ENCODE measurements around the gene CCDC157. TPM values are rescaled to one million over a fixed set of nuclear protein-coding genes. Genes with fewer than 3 reads are reported as not detected.

Gene CCDC157
- total and polyA plus RNA-seq, 4 donors = 0.53 to 1.4 (median 0.98) TPM

DNA sequence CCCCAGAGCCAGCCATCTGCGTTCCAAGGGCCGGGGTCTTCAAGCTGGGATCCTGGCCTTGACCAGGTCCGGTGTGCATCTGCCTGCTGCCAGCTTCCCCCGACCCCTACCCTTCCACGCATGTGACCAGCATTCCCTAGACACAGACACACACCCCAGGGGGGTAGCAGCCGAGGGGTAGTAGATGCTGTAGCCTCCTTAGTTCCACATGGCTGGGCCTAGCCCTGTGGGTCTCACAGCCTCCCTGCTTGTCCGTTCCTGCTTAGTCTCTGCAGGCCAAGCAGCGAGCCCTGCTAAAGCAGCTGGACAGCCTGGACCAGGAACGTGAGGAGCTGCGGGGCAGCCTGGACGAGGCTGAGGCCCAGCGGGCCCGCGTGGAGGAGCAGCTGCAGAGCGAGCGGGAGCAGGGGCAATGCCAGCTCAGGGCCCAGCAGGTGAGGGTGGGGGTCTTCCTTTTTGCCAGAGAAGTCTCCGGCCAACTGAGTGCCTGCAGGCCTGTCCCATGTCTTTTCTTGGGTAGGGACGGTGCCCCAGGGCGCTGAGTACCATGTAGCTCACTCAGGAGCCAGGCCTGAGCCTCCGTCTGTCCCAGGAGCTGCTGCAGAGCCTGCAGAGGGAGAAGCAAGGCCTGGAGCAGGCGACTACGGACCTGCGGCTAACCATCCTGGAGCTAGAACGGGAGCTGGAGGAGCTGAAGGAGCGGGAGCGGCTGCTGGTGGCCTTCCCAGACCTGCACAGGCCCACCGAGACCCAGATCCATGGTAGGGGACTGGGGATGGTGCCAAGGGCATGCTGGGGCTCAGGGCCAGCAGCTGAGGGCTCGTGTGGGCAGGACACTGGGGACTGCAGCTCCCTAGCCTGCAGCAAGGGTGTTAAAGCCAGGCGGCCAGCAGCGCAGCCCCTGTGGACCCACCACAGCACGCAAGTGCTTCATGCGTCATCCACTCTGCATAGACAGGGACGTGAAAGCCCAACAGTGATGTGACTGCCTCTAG, 16.8 kb downstream of the CCDC157 start:
- no peak for DNase-seq (ENCODE audit: low spot score)
- Histone ChIP-seq H3K4me3 (ENCODE audit: low read depth in 1 of 3, low read length in 3 of 3) (no peak overlapping the region), H3K9me3 (ENCODE audit: control insufficient read depth in 4 of 4, low read length in 3 of 4) (no peaks in the 10 kb centered on the region), H3K27me3 (ENCODE audit: control insufficient read depth in 4 of 4, insufficient read depth in 4 of 4, low read length in 3 of 4) (no peaks in the 10 kb centered on the region), H3K36me3 (ENCODE audit: control insufficient read depth in 4 of 4, insufficient read depth in 3 of 4, low read depth in 1 of 4, low read length in 3 of 4) (peaks cover 0 to 7% (median 2%) of the 10 kb centered on the region in 4 donors), H3K9ac (ENCODE audit: low read depth in 1 of 2, low read length in 2 of 2) (no peak overlapping the region), H3K27ac (ENCODE audit: low read depth in 1 of 2, low read length in 2 of 2) (no peak overlapping the region), H3K4me1 (ENCODE audit: control insufficient read depth in 4 of 4, insufficient read depth in 4 of 4, low read length in 3 of 4) (no peaks in the 10 kb centered on the region)
- WGBS = 92% methylated on average over 33 of the region's 33 CpGs
- TF ChIP-seq MAX (IDR thresholded peaks at IDR 0.05) (no peak), NR2F2 (IDR thresholded peaks at IDR 0.05) (no peak), RAD21 (IDR thresholded peaks at IDR 0.05) (no peak), HNF4A (conservative IDR thresholded peaks at IDR 0.05) (no peak), FOXA1 (IDR thresholded peaks at IDR 0.05) (no peak), ATF3 (IDR thresholded peaks at IDR 0.05) (no peak), CTCF (IDR thresholded peaks at IDR 0.05; ENCODE audit: low read depth, low read length, missing input control) (no peak), HNF4G (IDR thresholded peaks at IDR 0.05) (no peak), RXRA (IDR thresholded peaks at IDR 0.05) (no peak), JUND (IDR thresholded peaks at IDR 0.05) (no peak), SP1 (IDR thresholded peaks at IDR 0.05) (no peak), YY1 (IDR thresholded peaks at IDR 0.05) (no peak)
- TF ChIP-seq, protein P1, sequence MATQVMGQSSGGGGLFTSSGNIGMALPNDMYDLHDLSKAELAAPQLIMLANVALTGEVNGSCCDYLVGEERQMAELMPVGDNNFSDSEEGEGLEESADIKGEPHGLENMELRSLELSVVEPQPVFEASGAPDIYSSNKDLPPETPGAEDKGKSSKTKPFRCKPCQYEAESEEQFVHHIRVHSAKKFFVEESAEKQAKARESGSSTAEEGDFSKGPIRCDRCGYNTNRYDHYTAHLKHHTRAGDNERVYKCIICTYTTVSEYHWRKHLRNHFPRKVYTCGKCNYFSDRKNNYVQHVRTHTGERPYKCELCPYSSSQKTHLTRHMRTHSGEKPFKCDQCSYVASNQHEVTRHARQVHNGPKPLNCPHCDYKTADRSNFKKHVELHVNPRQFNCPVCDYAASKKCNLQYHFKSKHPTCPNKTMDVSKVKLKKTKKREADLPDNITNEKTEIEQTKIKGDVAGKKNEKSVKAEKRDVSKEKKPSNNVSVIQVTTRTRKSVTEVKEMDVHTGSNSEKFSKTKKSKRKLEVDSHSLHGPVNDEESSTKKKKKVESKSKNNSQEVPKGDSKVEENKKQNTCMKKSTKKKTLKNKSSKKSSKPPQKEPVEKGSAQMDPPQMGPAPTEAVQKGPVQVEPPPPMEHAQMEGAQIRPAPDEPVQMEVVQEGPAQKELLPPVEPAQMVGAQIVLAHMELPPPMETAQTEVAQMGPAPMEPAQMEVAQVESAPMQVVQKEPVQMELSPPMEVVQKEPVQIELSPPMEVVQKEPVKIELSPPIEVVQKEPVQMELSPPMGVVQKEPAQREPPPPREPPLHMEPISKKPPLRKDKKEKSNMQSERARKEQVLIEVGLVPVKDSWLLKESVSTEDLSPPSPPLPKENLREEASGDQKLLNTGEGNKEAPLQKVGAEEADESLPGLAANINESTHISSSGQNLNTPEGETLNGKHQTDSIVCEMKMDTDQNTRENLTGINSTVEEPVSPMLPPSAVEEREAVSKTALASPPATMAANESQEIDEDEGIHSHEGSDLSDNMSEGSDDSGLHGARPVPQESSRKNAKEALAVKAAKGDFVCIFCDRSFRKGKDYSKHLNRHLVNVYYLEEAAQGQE (IDR thresholded peaks at IDR 0.05) = no peak
- TF ChIP-seq, protein P2, sequence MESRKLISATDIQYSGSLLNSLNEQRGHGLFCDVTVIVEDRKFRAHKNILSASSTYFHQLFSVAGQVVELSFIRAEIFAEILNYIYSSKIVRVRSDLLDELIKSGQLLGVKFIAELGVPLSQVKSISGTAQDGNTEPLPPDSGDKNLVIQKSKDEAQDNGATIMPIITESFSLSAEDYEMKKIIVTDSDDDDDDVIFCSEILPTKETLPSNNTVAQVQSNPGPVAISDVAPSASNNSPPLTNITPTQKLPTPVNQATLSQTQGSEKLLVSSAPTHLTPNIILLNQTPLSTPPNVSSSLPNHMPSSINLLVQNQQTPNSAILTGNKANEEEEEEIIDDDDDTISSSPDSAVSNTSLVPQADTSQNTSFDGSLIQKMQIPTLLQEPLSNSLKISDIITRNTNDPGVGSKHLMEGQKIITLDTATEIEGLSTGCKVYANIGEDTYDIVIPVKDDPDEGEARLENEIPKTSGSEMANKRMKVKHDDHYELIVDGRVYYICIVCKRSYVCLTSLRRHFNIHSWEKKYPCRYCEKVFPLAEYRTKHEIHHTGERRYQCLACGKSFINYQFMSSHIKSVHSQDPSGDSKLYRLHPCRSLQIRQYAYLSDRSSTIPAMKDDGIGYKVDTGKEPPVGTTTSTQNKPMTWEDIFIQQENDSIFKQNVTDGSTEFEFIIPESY (IDR thresholded peaks at IDR 0.05) = no peak

All from liver (tissue), 9 donors.